Ishikawa (cell line): ENCODE results near the gene EXOC3L2.

Source experiments
- CEBPB ChIP-seq: IDR thresholded peaks from 2 replicates; pipeline ENCODE4 v1.6.1; 2012
- CREB1 ChIP-seq: IDR thresholded peaks from 2 replicates; pipeline ENCODE4 v1.6.1; 2012; ENCODE audit warnings: low read depth
- EGR1 ChIP-seq: IDR thresholded peaks from 2 replicates; pipeline ENCODE4 v1.6.1; 2012
- EP300 ChIP-seq: IDR thresholded peaks from 2 replicates; pipeline ENCODE4 v1.6.1; 2012; ENCODE audit warnings: borderline replicate concordance
- MAX ChIP-seq: IDR thresholded peaks from 2 replicates; pipeline ENCODE4 v1.6.1; 2012
- NFIC ChIP-seq: IDR thresholded peaks from 2 replicates; pipeline ENCODE4 v1.6.1; 2012
- RAD21 ChIP-seq: IDR thresholded peaks from 2 replicates; pipeline ENCODE4 v1.6.1; 2012; ENCODE audit warnings: low read depth
- REST ChIP-seq: IDR thresholded peaks from 2 replicates; pipeline ENCODE4 v1.6.1; 2012; ENCODE audit warnings: low read depth, mild to moderate bottlenecking
- TAF1 ChIP-seq: IDR thresholded peaks from 2 replicates; pipeline ENCODE4 v1.6.1; 2012; ENCODE audit warnings: low read depth, mild to moderate bottlenecking
- TCF12 ChIP-seq: IDR thresholded peaks from 2 replicates; pipeline ENCODE4 v1.6.1; 2012; ENCODE audit warnings: low read depth
- TEAD4 ChIP-seq: IDR thresholded peaks from 2 replicates; pipeline ENCODE4 v1.6.1; 2012
- USF1 ChIP-seq: IDR thresholded peaks from 2 replicates; pipeline ENCODE4 v1.6.1; 2012
- ZBTB7A ChIP-seq: IDR thresholded peaks from 2 replicates; pipeline ENCODE4 v1.6.1; 2012; ENCODE audit warnings: low read depth

EXOC3L2 gene

GRCh38 chr19:45166723-45167252, 78.4 kb downstream of the EXOC3L2 start:
- TF ChIP-seq TCF12 (no peak), MAX (no peak), ZBTB7A (no peak)

GRCh38 chr19:45164577-45165335, 80.5 kb downstream of the EXOC3L2 start:
- no peak for TF ChIP-seq TCF12
- TF ChIP-seq RAD21: 0 out of 2 replicates have a peak, but pooled peaks have one; percentile 2
- TF ChIP-seq MAX: peak; percentile 40; the same call in 1 of the 2 replicates
- no peak for TF ChIP-seq EP300

GRCh38 chr19:45163751-45164460, 81.3 kb downstream of the EXOC3L2 start:
- TF ChIP-seq NFIC (no peak), TCF12 (no peak), CEBPB (no peak), USF1 (no peak), TEAD4 (no peak), CREB1 (no peak), RAD21 (no peak), EGR1 (no peak), TAF1 (no peak)

- no peak for TF ChIP-seq TCF12
- no peak for TF ChIP-seq NFIC
- no peak for TF ChIP-seq CEBPB
- no peak for TF ChIP-seq EP300
- TF ChIP-seq REST: no peak
- no peak for TF ChIP-seq USF1
Observed at GRCh38 chr19:45163156-45163555, 82.1 kb downstream of the EXOC3L2 start.

GRCh38 chr19:45162608-45163143, 82.5 kb downstream of the EXOC3L2 start:
- no peak for TF ChIP-seq TEAD4
- no peak for TF ChIP-seq TAF1
- TF ChIP-seq REST: no peak
- TF ChIP-seq CREB1: no peak
- TF ChIP-seq MAX: no peak
- no peak for TF ChIP-seq RAD21
- TF ChIP-seq EP300: no peak
